Smooth muscle cell (in vitro differentiated cells): ENCODE data around the gene ZNF555. TPM values are rescaled to one million over a fixed set of nuclear protein-coding genes. Genes with fewer than 3 reads are reported as not detected.

ENCODE experiments used
- DNase-seq: peaks from one replicate; lab custom pipeline; 2025; ENCODE audit not compliant: unreplicated experiment; lab: John Stamatoyannopoulos, UW
- H2AFZ ChIP-seq: fragments of 200-600 bp; sonication (generic); 2 replicates; pipeline ENCODE4 v1.6.0; 2016; ENCODE audit warnings: antibody characterized with exemption, low read depth, mild to moderate bottlenecking
- H3F3A ChIP-seq: fragments of 200-600 bp; sonication (generic); 2 replicates; pipeline ENCODE4 v1.6.0; 2017; ENCODE audit warnings: antibody characterized with exemption, low read depth
- H3K27ac ChIP-seq: fragments of 200-600 bp; sonication (generic); 2 replicates; pipeline ENCODE4 v1.5.1; 2016; ENCODE audit warnings: low read depth, mild to moderate bottlenecking
- H3K27me3 ChIP-seq: fragments of 200-600 bp; sonication (generic); 2 replicates; pipeline ENCODE4 v1.6.1; 2016; ENCODE audit warnings: low read depth, mild to moderate bottlenecking
- H3K36me3 ChIP-seq: fragments of 200-600 bp; sonication (generic); 2 replicates; pipeline ENCODE4 v1.5.1; 2016; ENCODE audit warnings: low read depth
- H3K4me1 ChIP-seq: fragments of 200-600 bp; sonication (generic); 2 replicates; pipeline ENCODE4 v1.5.1; 2016; ENCODE audit warnings: low read depth
- H3K4me2 ChIP-seq: fragments of 200-600 bp; sonication (generic); 2 replicates; pipeline ENCODE4 v1.6.0; 2016; ENCODE audit warnings: mild to moderate bottlenecking
- H3K4me3 ChIP-seq: fragments of 200-600 bp; sonication (generic); 2 replicates; pipeline ENCODE4 v1.5.1; 2016; ENCODE audit warnings: mild to moderate bottlenecking
- H3K79me2 ChIP-seq: fragments of 200-600 bp; sonication (generic); 2 replicates; pipeline ENCODE4 v1.6.0; 2016; ENCODE audit warnings: low read depth, mild to moderate bottlenecking
- H3K9ac ChIP-seq: fragments of 200-600 bp; sonication (generic); 2 replicates; pipeline ENCODE4 v1.6.0; 2016; ENCODE audit warnings: low read depth
- H3K9me3 ChIP-seq: fragments of 200-600 bp; sonication (generic); replicated peaks from 2 replicates; pipeline ENCODE4 v1.5.1; 2016; ENCODE audit warnings: low read depth
- H4K20me1 ChIP-seq: fragments of 200-600 bp; sonication (generic); 2 replicates; pipeline ENCODE4 v1.6.0; 2016; ENCODE audit warnings: low read depth
- CTCF ChIP-seq: fragments of 200-600 bp; sonication (generic); IDR thresholded peaks from 2 replicates; pipeline ENCODE4 v1.5.1; 2017; ENCODE audit warnings: borderline replicate concordance, mild to moderate bottlenecking, antibody characterized with exemption; ENCODE audit not compliant: insufficient read depth, poor library complexity, severe bottlenecking
- WGBS: methylation state at CpG from one replicate; pipeline ENCODE4 v1.1.7; 2016; ENCODE audit warnings: low lambda C conversion rate; 5-methylcytosine and 5-hydroxymethylcytosine counted together
- polyA plus RNA-seq: library from polyadenylated mRNA; unstranded; fragments of >200 nt; fragmentation: Nextera tagmentation; extraction: Ambion mirVana; gene quantifications from 2 replicates; pipeline ENCODE4 v1.2.1, GENCODE V29; 2016
- total RNA-seq: library from RNA; depleted of rRNA; stranded (reverse); fragments of >200 nt; gene quantifications from 2 replicates; pipeline ENCODE4 v1.2.3, GENCODE V29; 2014

Gene ZNF555
- total and polyA plus RNA-seq, 2 experiments from 2014 or later, result 3.2 to 4.9 TPM

- Histone ChIP-seq H2AFZ (no peak overlapping the region), H3K4me1 (peaks cover 7% of the 10 kb centered on the region), H3K79me2 (peaks cover 71% of the 10 kb centered on the region), H3K9ac (no peak overlapping the region), H4K20me1 (peaks cover 6% of the 10 kb centered on the region), H3F3A (no peaks in the 10 kb centered on the region), H3K36me3 (peaks cover 6% of the 10 kb centered on the region), H3K27me3 (no peaks in the 10 kb centered on the region), H3K27ac (no peak overlapping the region), H3K4me3 (no peak overlapping the region), H3K9me3 (peaks cover 3% of the 10 kb centered on the region), H3K4me2 (no peak overlapping the region)
- no peak for DNase-seq
- WGBS, result 100% methylated on average over 2 of the region's 2 CpGs
- no peak for TF ChIP-seq CTCF
Measured at GRCh38 chr19:2845107-2845506, 3.8 kb downstream of the ZNF555 start.

- H3F3A ChIP-seq, result peaks cover under 1% of the 10 kb centered on the region
- H3K4me2 ChIP-seq, result no peak overlapping the region
- H4K20me1 ChIP-seq, result peaks cover 6% of the 10 kb centered on the region
- H3K4me1 ChIP-seq, result peaks cover 7% of the 10 kb centered on the region
- H3K27ac ChIP-seq, result no peak overlapping the region
- no peak overlapping the region for H3K9ac ChIP-seq
- H2AFZ ChIP-seq, result no peak overlapping the region
- peaks cover 71% of the 10 kb centered on the region for H3K79me2 ChIP-seq
- H3K36me3 ChIP-seq, result peaks cover 18% of the 10 kb centered on the region
- no peaks in the 10 kb centered on the region for H3K27me3 ChIP-seq
- no peak for TF ChIP-seq CTCF
- peaks cover 15% of the 10 kb centered on the region for H3K9me3 ChIP-seq
- WGBS, result 98% methylated on average over 13 of the region's 13 CpGs
- no peak for DNase-seq
- no peak overlapping the region for H3K4me3 ChIP-seq
Measured at GRCh38 chr19:2846180-2846894, 5.1 kb downstream of the ZNF555 start.

DNA sequence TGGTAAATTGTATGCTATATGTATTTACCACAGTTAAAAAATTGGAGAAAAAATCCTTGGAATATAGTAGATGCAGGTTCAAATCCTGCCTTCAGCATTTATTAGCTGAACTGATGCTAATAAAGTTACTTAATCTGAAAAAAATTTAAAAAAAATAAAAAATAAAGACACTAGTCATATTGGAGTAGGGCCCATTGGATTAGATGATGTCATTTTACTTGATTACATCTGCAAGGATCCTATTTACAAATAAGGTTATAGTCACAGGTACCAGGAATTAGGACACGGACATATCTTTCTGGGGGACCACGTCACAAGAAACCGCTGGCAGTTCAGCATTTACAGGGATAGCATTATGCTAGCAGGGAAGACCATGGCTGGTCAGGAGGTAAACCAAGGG is 6.2 kb downstream of the ZNF555 start:
- H3F3A ChIP-seq, result peaks cover 11% of the 10 kb centered on the region
- TF ChIP-seq CTCF, result no peak
- H3K79me2 ChIP-seq, result peaks cover 62% of the 10 kb centered on the region
- no peaks in the 10 kb centered on the region for H3K27me3 ChIP-seq
- peaks cover 30% of the 10 kb centered on the region for H3K36me3 ChIP-seq
- no peak overlapping the region for H3K4me3 ChIP-seq
- no peak overlapping the region for H3K4me2 ChIP-seq
- no peak overlapping the region for H3K9ac ChIP-seq
- no peak overlapping the region for H2AFZ ChIP-seq
- no peak for DNase-seq
- peaks cover 6% of the 10 kb centered on the region for H4K20me1 ChIP-seq
- H3K9me3 ChIP-seq, result peaks cover 27% of the 10 kb centered on the region
- no peak overlapping the region for H3K27ac ChIP-seq
- WGBS, result 95% methylated on average over 3 of the region's 3 CpGs
- peaks cover 1% of the 10 kb centered on the region for H3K4me1 ChIP-seq

GRCh38 chr19:2848616-2849015 is 7.3 kb downstream of the ZNF555 start:
- H3F3A ChIP-seq, result peaks cover 16% of the 10 kb centered on the region
- peaks cover 51% of the 10 kb centered on the region for H3K79me2 ChIP-seq
- H3K4me2 ChIP-seq, result no peak overlapping the region
- H3K36me3 ChIP-seq, result peaks cover 41% of the 10 kb centered on the region
- no peak for DNase-seq
- H3K27ac ChIP-seq, result no peak overlapping the region
- H3K4me1 ChIP-seq, result no peaks in the 10 kb centered on the region
- WGBS, result 100% methylated on average over 4 of the region's 4 CpGs
- no peak for TF ChIP-seq CTCF
- no peak overlapping the region for H3K4me3 ChIP-seq
- H3K9me3 ChIP-seq, result peaks cover 38% of the 10 kb centered on the region
- no peak overlapping the region for H3K9ac ChIP-seq
- no peak overlapping the region for H2AFZ ChIP-seq
- peaks cover under 1% of the 10 kb centered on the region for H4K20me1 ChIP-seq
- H3K27me3 ChIP-seq, result no peaks in the 10 kb centered on the region
